ENCODE measurements around the gene IPO11. TPM values are rescaled to one million over a fixed set of nuclear protein-coding genes. Genes with fewer than 3 reads are reported as not detected.
A peak's percentile ranks its signal among the peaks of the same experiment; 100 is the strongest.

The IPO11 gene
- total and polyA plus RNA-seq, 3 experiments from 2014 or later: 9.9 to 74.7 (median 70.0) TPM

GRCh38 chr5:62385131-62385530 is 27.4 kb upstream of the IPO11 start:
- POLR2A ChIA-PET: no interaction called here
- H3K36me3 Mint-ChIP-seq: peaks cover 0 to 83% (median 16%) of the 10 kb centered on the region in 3 donors
- H3K27ac Mint-ChIP-seq: peak overlapping the region in 5 of 8 donors; percentile 6 to 82 (median 51)

GRCh38 chr5:62385816-62386400 is 26.7 kb upstream of the IPO11 start:
- no peaks in the 10 kb centered on the region for H3K27me3 Mint-ChIP-seq
- CTCF ChIA-PET: no interaction called here
- H3K4me1 Mint-ChIP-seq: peaks cover 0 to 11% (median 4%) of the 10 kb centered on the region in 3 donors
- no peak overlapping the region for H3K27ac ChIP-seq (ENCODE audit: low read depth, low read length)
- no peak overlapping the region for H3K4me3 ChIP-seq (ENCODE audit: low read length)
- H3K9me3 ChIP-seq (ENCODE audit: low read length): no peaks in the 10 kb centered on the region
- peak overlapping the region in 5 of 8 donors; percentile 21 to 54 (median 43) for H3K27ac Mint-ChIP-seq
- no peaks in the 10 kb centered on the region for H3K4me1 ChIP-seq (ENCODE audit: insufficient read depth, low read length)
- peaks cover 55% of the 10 kb centered on the region for H3K36me3 ChIP-seq (ENCODE audit: insufficient read depth, low read length)
- peaks cover 0 to 83% (median 13%) of the 10 kb centered on the region in 3 donors for H3K36me3 Mint-ChIP-seq
- no peaks in the 10 kb centered on the region for H3K9me3 Mint-ChIP-seq
- POLR2A ChIA-PET: no interaction called here
- H3K27me3 ChIP-seq (ENCODE audit: insufficient read depth, low read length, poor library complexity, severe bottlenecking): no peaks in the 10 kb centered on the region
- no peak overlapping the region for H3K4me3 Mint-ChIP-seq
- DNase-seq: no peak

More at GRCh38 chr5:62385131-62385530, 27.4 kb upstream of the IPO11 start:
- Histone ChIP-seq H3K4me3 (ENCODE audit: low read length) (no peak overlapping the region), H3K27me3 (ENCODE audit: insufficient read depth, low read length, poor library complexity, severe bottlenecking) (no peaks in the 10 kb centered on the region), H3K4me1 (ENCODE audit: insufficient read depth, low read length) (no peaks in the 10 kb centered on the region), H3K36me3 (ENCODE audit: insufficient read depth, low read length) (peaks cover 57% of the 10 kb centered on the region), H3K9me3 (ENCODE audit: low read length) (no peaks in the 10 kb centered on the region), H3K27ac (ENCODE audit: low read depth, low read length) (no peak overlapping the region)
- Mint-ChIP-seq H3K4me3 (no peak overlapping the region), H3K27me3 (no peaks in the 10 kb centered on the region), H3K4me1 (peaks cover 0 to 6% (median 4%) of the 10 kb centered on the region in 3 donors), H3K9me3 (no peaks in the 10 kb centered on the region)
- CTCF ChIA-PET: interaction anchor here (0.8 to 1.3 kb wide), 2 partner anchors 100 to 161 kb away, joined by 3 to 4 read pairs; no protein-coding TSS in a partner anchor
- DNase-seq: no peak

GRCh38 chr5:62386824-62387223 is 25.7 kb upstream of the IPO11 start:
- no peak overlapping the region for H3K4me3 Mint-ChIP-seq
- Histone ChIP-seq H3K36me3 (ENCODE audit: insufficient read depth, low read length) (peaks cover 47% of the 10 kb centered on the region), H3K27me3 (ENCODE audit: insufficient read depth, low read length, poor library complexity, severe bottlenecking) (no peaks in the 10 kb centered on the region), H3K9me3 (ENCODE audit: low read length) (no peaks in the 10 kb centered on the region), H3K27ac (ENCODE audit: low read depth, low read length) (no peak overlapping the region), H3K4me3 (ENCODE audit: low read length) (no peak overlapping the region), H3K4me1 (ENCODE audit: insufficient read depth, low read length) (no peaks in the 10 kb centered on the region)
- ChIA-PET CTCF (interaction anchor here (1.0 kb wide), 1 partner anchor 8 kb away, joined by 3 read pairs; no protein-coding TSS in a partner anchor), POLR2A (interaction anchor here (1.0 kb wide), 1 partner anchor 17 kb away, joined by 3 read pairs; the partner anchor contains the start of gene DIMT1)
- peaks cover 0 to 16% (median 0%) of the 10 kb centered on the region in 3 donors for H3K4me1 Mint-ChIP-seq
- H3K9me3 Mint-ChIP-seq: no peaks in the 10 kb centered on the region
- H3K27ac Mint-ChIP-seq: peak overlapping the region in 5 of 8 donors; percentile 30 to 81 (median 45)
- no peak for DNase-seq
- H3K36me3 Mint-ChIP-seq: peaks cover 0 to 79% (median 10%) of the 10 kb centered on the region in 3 donors
- H3K27me3 Mint-ChIP-seq: no peaks in the 10 kb centered on the region

DNA sequence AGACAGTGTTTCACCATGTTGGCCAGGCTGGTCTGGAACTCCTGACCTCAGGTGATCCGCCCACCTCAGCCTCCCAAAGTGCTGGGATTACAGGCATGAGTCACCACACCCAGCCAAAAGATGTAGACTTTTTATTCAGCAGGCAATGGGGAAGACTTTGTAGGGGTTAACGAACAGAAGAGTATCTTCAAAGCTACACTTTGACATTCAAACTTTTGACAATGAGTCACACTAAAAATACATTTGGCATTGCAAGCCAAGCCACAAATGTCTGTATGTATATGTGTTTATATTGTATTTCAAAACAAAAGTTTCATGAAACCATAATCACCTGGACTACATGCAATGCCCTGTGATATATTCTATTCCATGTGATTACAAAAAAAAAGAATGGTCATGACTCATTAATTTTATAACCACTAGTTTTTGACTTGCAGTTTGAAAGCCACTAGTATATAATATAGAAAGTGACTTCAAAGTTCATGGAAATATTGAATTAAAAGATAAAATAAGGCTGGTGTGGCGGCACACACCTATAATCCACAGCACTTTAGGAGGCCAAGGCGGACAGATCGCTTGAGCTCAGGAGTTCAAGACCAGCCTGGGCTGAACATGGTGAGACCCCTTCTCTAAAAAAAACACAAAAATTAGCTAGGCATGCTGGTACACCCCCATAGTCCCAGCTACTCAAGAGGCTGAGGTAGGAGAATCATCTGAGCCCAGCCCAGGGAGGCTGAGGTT is 17.2 kb upstream of the IPO11 start:
- CTCF ChIA-PET: interaction anchor here (1.0 to 1.6 kb wide), 2 partner anchors 8 to 9 kb away, joined by 3 to 5 read pairs; partner anchors contain the start of gene DIMT1
- POLR2A ChIA-PET: no interaction called here
- H3K27me3 ChIP-seq (ENCODE audit: insufficient read depth, low read length, poor library complexity, severe bottlenecking): no peaks in the 10 kb centered on the region
- no peak overlapping the region for H3K27ac ChIP-seq (ENCODE audit: low read depth, low read length)
- H3K27me3 Mint-ChIP-seq: peaks cover 0 to 1% of the 10 kb centered on the region in 2 donors
- peaks cover 0 to 80% (median 3%) of the 10 kb centered on the region in 3 donors for H3K36me3 Mint-ChIP-seq
- no peak overlapping the region for H3K4me3 Mint-ChIP-seq
- peak overlapping the region in 1 of 8 donors; percentile 38 for H3K27ac Mint-ChIP-seq
- no peak for DNase-seq
- H3K36me3 ChIP-seq (ENCODE audit: insufficient read depth, low read length): peaks cover 36% of the 10 kb centered on the region
- no peak overlapping the region for H3K4me3 ChIP-seq (ENCODE audit: low read length)
- H3K9me3 ChIP-seq (ENCODE audit: low read length): no peaks in the 10 kb centered on the region
- peaks cover 16 to 44% (median 23%) of the 10 kb centered on the region in 3 donors for H3K4me1 Mint-ChIP-seq
- peaks cover 5% of the 10 kb centered on the region for H3K4me1 ChIP-seq (ENCODE audit: insufficient read depth, low read length)
- no peaks in the 10 kb centered on the region for H3K9me3 Mint-ChIP-seq

GRCh38 chr5:62403411-62404250 is 8.9 kb upstream of the IPO11 start, which contains the start of gene DIMT1:
Gene DIMT1, minus strand, starts transcription at chr5:62403905. Its CDS starts 133 bp downstream, at chr5:62403772.
- H3K27ac Mint-ChIP-seq: peak within 1 kb of the TSS; percentile 88 to 99 (median 97)
- peak within 1 kb of the TSS; percentile 85 for H3K4me3 ChIP-seq (ENCODE audit: low read length)
- no peaks in the 10 kb centered on the region for H3K27me3 Mint-ChIP-seq
- CTCF ChIA-PET: interaction anchor here (0.8 to 3.7 kb wide), 10 partner anchors 9 to 179 kb away, joined by 3 to 16 read pairs (median 4); partner anchors contain the start of genes IPO11 and KIF2A
- peak within 1 kb of the TSS; percentile 95 for H3K27ac ChIP-seq (ENCODE audit: low read depth, low read length)
- H3K4me1 Mint-ChIP-seq: peaks cover 23 to 32% (median 30%) of the 10 kb centered on the region in 3 donors
- H3K4me3 Mint-ChIP-seq: peak within 1 kb of the TSS; percentile 96 to 100 (median 99)
- no peaks in the 10 kb centered on the region for H3K9me3 ChIP-seq (ENCODE audit: low read length)
- peaks cover 0 to 35% (median 2%) of the 10 kb centered on the region in 3 donors for H3K36me3 Mint-ChIP-seq
- POLR2A ChIA-PET: interaction anchor here (0.9 to 2.7 kb wide), 8 partner anchors 9 to 179 kb away, joined by 3 to 38 read pairs (median 4); partner anchors contain the start of genes IPO11 and KIF2A
- no peaks in the 10 kb centered on the region for H3K27me3 ChIP-seq (ENCODE audit: insufficient read depth, low read length, poor library complexity, severe bottlenecking)
- H3K4me1 ChIP-seq (ENCODE audit: insufficient read depth, low read length): peaks cover 14% of the 10 kb centered on the region
- H3K9me3 Mint-ChIP-seq: no peaks in the 10 kb centered on the region
- DNase-seq: peak; percentile 87 to 94 (median 89)
- H3K36me3 ChIP-seq (ENCODE audit: insufficient read depth, low read length): peaks cover 5% of the 10 kb centered on the region

- Mint-ChIP-seq H3K9me3 (no peaks in the 10 kb centered on the region), H3K4me1 (peaks cover 20 to 38% (median 30%) of the 10 kb centered on the region in 3 donors), H3K27me3 (no peaks in the 10 kb centered on the region), H3K4me3 (peak overlapping the region; percentile 85 to 95 (median 90)), H3K36me3 (peaks cover 0 to 20% (median 5%) of the 10 kb centered on the region in 3 donors), H3K27ac (peak overlapping the region in 7 of 8 donors; percentile 85 to 96 (median 91))
- Histone ChIP-seq H3K9me3 (ENCODE audit: low read length) (no peaks in the 10 kb centered on the region), H3K27me3 (ENCODE audit: insufficient read depth, low read length, poor library complexity, severe bottlenecking) (no peaks in the 10 kb centered on the region), H3K4me3 (ENCODE audit: low read length) (peak overlapping the region; percentile 84), H3K36me3 (ENCODE audit: insufficient read depth, low read length) (no peaks in the 10 kb centered on the region), H3K27ac (ENCODE audit: low read depth, low read length) (peak overlapping the region; percentile 77), H3K4me1 (ENCODE audit: insufficient read depth, low read length) (peaks cover 15% of the 10 kb centered on the region)
- CTCF ChIA-PET: no interaction called here
- DNase-seq: no peak
- POLR2A ChIA-PET: interaction anchor here (3.7 kb wide), 1 partner anchor 10 kb away, joined by 38 read pairs; the partner anchor contains the start of gene DIMT1
These were observed 1.1 kb downstream of the IPO11 start for GRCh38 chr5:62413711-62414110.

- no peaks in the 10 kb centered on the region for H3K9me3 Mint-ChIP-seq
- ChIA-PET POLR2A (no interaction called here), CTCF (no interaction called here)
- H3K36me3 Mint-ChIP-seq: peaks cover 0 to 21% (median 9%) of the 10 kb centered on the region in 3 donors
- Histone ChIP-seq H3K27me3 (ENCODE audit: insufficient read depth, low read length, poor library complexity, severe bottlenecking) (no peaks in the 10 kb centered on the region), H3K27ac (ENCODE audit: low read depth, low read length) (no peak overlapping the region), H3K4me1 (ENCODE audit: insufficient read depth, low read length) (peaks cover 9% of the 10 kb centered on the region), H3K9me3 (ENCODE audit: low read length) (no peaks in the 10 kb centered on the region), H3K36me3 (ENCODE audit: insufficient read depth, low read length) (no peaks in the 10 kb centered on the region), H3K4me3 (ENCODE audit: low read length) (no peak overlapping the region)
- DNase-seq: no peak
- H3K4me3 Mint-ChIP-seq: no peak overlapping the region
- H3K27me3 Mint-ChIP-seq: no peaks in the 10 kb centered on the region
- H3K4me1 Mint-ChIP-seq: peaks cover 17 to 44% (median 34%) of the 10 kb centered on the region in 3 donors
- no peak overlapping the region for H3K27ac Mint-ChIP-seq
These were observed 6.0 kb downstream of the IPO11 start for GRCh38 chr5:62418462-62419076.
